ENCODE results near the gene SASH1. TPM values are rescaled to one million over a fixed set of nuclear protein-coding genes. Genes with fewer than 3 reads are reported as not detected.

The SASH1 gene
- total RNA-seq, 5 donors from 2014 or later (not counting 1 experiment from before 2014, with no cell fraction given) = 0.26 to 5.5 (median 0.95) TPM

- CTCF ChIA-PET = interaction anchor here in 1 of 2 donors (0.5 kb wide), 1 partner anchor 362 kb away, joined by 4 read pairs; no protein-coding TSS in a partner anchor
- POLR2A ChIA-PET = no interaction called here
Measured at GRCh38 chr6:148545901-148546300, 203.3 kb downstream of the SASH1 start.

GRCh38 chr6:148547110-148547509 is 204.5 kb downstream of the SASH1 start:
- DNase-seq = no peak
- no peaks in the 10 kb centered on the region for H3K36me3 Mint-ChIP-seq
- CTCF ChIA-PET = no interaction called here
- POLR2A ChIA-PET = no interaction called here
- no peak overlapping the region for H3K4me3 Mint-ChIP-seq
- no peak overlapping the region for H3K27ac Mint-ChIP-seq
- WGBS (ENCODE audit: insufficient coverage) = 100% methylated on average over 1 of the region's 7 CpGs
- H3K4me1 ChIP-seq (ENCODE audit: control insufficient read depth in 1 of 2, extremely low read depth in 1 of 2, insufficient read depth in 2 of 2, low read length in 2 of 2) = peaks cover 0 to 4% of the 10 kb centered on the region in 2 experiments
- no peak overlapping the region for H3K4me3 ChIP-seq (ENCODE audit: control insufficient read depth in 1 of 2, extremely low read depth in 1 of 2, low read length in 1 of 2)
- peaks cover 0 to 17% of the 10 kb centered on the region in 2 experiments for H3K27me3 ChIP-seq (replicated peaks in 1 of 2; ENCODE audit: control insufficient read depth in 2 of 2, extremely low read depth in 1 of 2, insufficient read depth in 2 of 2, low read length in 1 of 2)
- no peak overlapping the region for H3K27ac ChIP-seq (ENCODE audit: low read length)
- H3K9me3 Mint-ChIP-seq = no peaks in the 10 kb centered on the region
- H3K9me3 ChIP-seq = no peaks in the 10 kb centered on the region
- H3K27me3 Mint-ChIP-seq = peaks cover 0 to 6% of the 10 kb centered on the region in 2 donors
- ATAC-seq (replicated peaks in 1 of 4) = no peak
- no peaks in the 10 kb centered on the region for H3K36me3 ChIP-seq (ENCODE audit: control insufficient read depth in 2 of 2, extremely low read depth in 1 of 2, insufficient read depth in 1 of 2, low read length in 1 of 2)
- no peaks in the 10 kb centered on the region for H3K4me1 Mint-ChIP-seq

More at GRCh38 chr6:148545901-148546300, 203.3 kb downstream of the SASH1 start:
- Histone ChIP-seq H3K4me3 (ENCODE audit: control insufficient read depth in 1 of 2, extremely low read depth in 1 of 2, low read length in 1 of 2) (no peak overlapping the region), H3K27me3 (replicated peaks in 1 of 2; ENCODE audit: control insufficient read depth in 2 of 2, extremely low read depth in 1 of 2, insufficient read depth in 2 of 2, low read length in 1 of 2) (peaks cover 0 to 17% of the 10 kb centered on the region in 2 experiments), H3K36me3 (ENCODE audit: control insufficient read depth in 2 of 2, extremely low read depth in 1 of 2, insufficient read depth in 1 of 2, low read length in 1 of 2) (no peaks in the 10 kb centered on the region), H3K27ac (ENCODE audit: low read length) (no peak overlapping the region), H3K9me3 (no peaks in the 10 kb centered on the region), H3K4me1 (ENCODE audit: control insufficient read depth in 1 of 2, extremely low read depth in 1 of 2, insufficient read depth in 2 of 2, low read length in 2 of 2) (no peaks in the 10 kb centered on the region)
- 94% methylated on average over 8 of the region's 14 CpGs for WGBS (ENCODE audit: insufficient coverage)
- Mint-ChIP-seq H3K27me3 (peaks cover 0 to 6% of the 10 kb centered on the region in 2 donors), H3K4me3 (no peak overlapping the region), H3K36me3 (no peaks in the 10 kb centered on the region), H3K4me1 (no peaks in the 10 kb centered on the region), H3K27ac (no peak overlapping the region), H3K9me3 (no peaks in the 10 kb centered on the region)
- ATAC-seq (replicated peaks in 1 of 4) (no peak), DNase-seq (no peak)

GRCh38 chr6:148548065-148548748 is 205.6 kb downstream of the SASH1 start:
- Histone ChIP-seq H3K36me3 (ENCODE audit: control insufficient read depth in 2 of 2, extremely low read depth in 1 of 2, insufficient read depth in 1 of 2, low read length in 1 of 2) (no peaks in the 10 kb centered on the region), H3K27me3 (replicated peaks in 1 of 2; ENCODE audit: control insufficient read depth in 2 of 2, extremely low read depth in 1 of 2, insufficient read depth in 2 of 2, low read length in 1 of 2) (peaks cover 0 to 17% of the 10 kb centered on the region in 2 experiments), H3K27ac (ENCODE audit: low read length) (no peak overlapping the region), H3K4me1 (ENCODE audit: control insufficient read depth in 1 of 2, extremely low read depth in 1 of 2, insufficient read depth in 2 of 2, low read length in 2 of 2) (peaks cover 0 to 4% of the 10 kb centered on the region in 2 experiments), H3K4me3 (ENCODE audit: control insufficient read depth in 1 of 2, extremely low read depth in 1 of 2, low read length in 1 of 2) (no peak overlapping the region), H3K9me3 (no peaks in the 10 kb centered on the region)
- Mint-ChIP-seq H3K27ac (no peak overlapping the region), H3K4me1 (no peaks in the 10 kb centered on the region), H3K36me3 (no peaks in the 10 kb centered on the region), H3K4me3 (no peak overlapping the region), H3K9me3 (no peaks in the 10 kb centered on the region), H3K27me3 (peaks cover 4 to 10% of the 10 kb centered on the region in 2 donors)
- ChIA-PET CTCF (no interaction called here), POLR2A (no interaction called here)
- 86% methylated on average over 21 of the region's 22 CpGs for WGBS (ENCODE audit: insufficient coverage)
- ATAC-seq (replicated peaks in 1 of 4) (no peak), DNase-seq (no peak)

DNA sequence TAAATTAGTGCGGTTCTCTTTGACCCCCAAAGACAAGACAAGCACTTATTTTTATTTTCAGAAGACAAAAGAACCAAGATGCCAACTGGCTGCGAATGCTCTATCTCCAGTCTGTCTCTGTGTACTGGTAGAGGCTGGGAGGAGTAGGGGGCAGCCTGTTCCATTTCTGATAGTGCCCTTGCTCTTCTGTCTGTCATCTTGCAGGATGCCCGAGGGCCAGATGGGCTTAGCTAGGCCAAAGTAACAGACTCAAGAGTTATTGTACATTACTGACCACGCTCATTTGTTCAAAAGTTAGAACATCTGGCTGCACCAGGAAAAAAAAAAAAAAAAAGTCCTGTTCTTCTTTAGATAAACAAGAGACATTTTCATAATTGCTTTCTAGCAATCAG is 206.1 kb downstream of the SASH1 start:
- Mint-ChIP-seq H3K27ac (no peak overlapping the region), H3K27me3 (peaks cover 9 to 16% of the 10 kb centered on the region in 2 donors), H3K4me3 (no peak overlapping the region), H3K36me3 (no peaks in the 10 kb centered on the region), H3K9me3 (no peaks in the 10 kb centered on the region), H3K4me1 (no peaks in the 10 kb centered on the region)
- Histone ChIP-seq H3K27ac (ENCODE audit: low read length) (no peak overlapping the region), H3K36me3 (ENCODE audit: control insufficient read depth in 2 of 2, extremely low read depth in 1 of 2, insufficient read depth in 1 of 2, low read length in 1 of 2) (no peaks in the 10 kb centered on the region), H3K4me3 (ENCODE audit: control insufficient read depth in 1 of 2, extremely low read depth in 1 of 2, low read length in 1 of 2) (no peak overlapping the region), H3K27me3 (replicated peaks in 1 of 2; ENCODE audit: control insufficient read depth in 2 of 2, extremely low read depth in 1 of 2, insufficient read depth in 2 of 2, low read length in 1 of 2) (peaks cover 0 to 15% of the 10 kb centered on the region in 2 experiments), H3K9me3 (no peaks in the 10 kb centered on the region), H3K4me1 (ENCODE audit: control insufficient read depth in 1 of 2, extremely low read depth in 1 of 2, insufficient read depth in 2 of 2, low read length in 2 of 2) (peaks cover 0 to 4% of the 10 kb centered on the region in 2 experiments)
- ChIA-PET CTCF (interaction anchor here (0.6 to 0.9 kb wide), 3 partner anchors 9 to 166 kb away, joined by 3 to 5 read pairs (median 4); no protein-coding TSS in a partner anchor), POLR2A (no interaction called here)
- ATAC-seq (replicated peaks in 1 of 4) (no peak), DNase-seq (no peak)
- 79% methylated on average over 2 of the region's 4 CpGs for WGBS (ENCODE audit: insufficient coverage)

GRCh38 chr6:148550569-148550968 is 207.9 kb downstream of the SASH1 start:
- Mint-ChIP-seq H3K27ac (no peak overlapping the region), H3K4me1 (no peaks in the 10 kb centered on the region), H3K36me3 (no peaks in the 10 kb centered on the region), H3K27me3 (peaks cover 12 to 19% of the 10 kb centered on the region in 2 donors), H3K9me3 (no peaks in the 10 kb centered on the region), H3K4me3 (no peak overlapping the region)
- Histone ChIP-seq H3K27ac (ENCODE audit: low read length) (no peak overlapping the region), H3K4me1 (ENCODE audit: control insufficient read depth in 1 of 2, extremely low read depth in 1 of 2, insufficient read depth in 2 of 2, low read length in 2 of 2) (peaks cover 0 to 4% of the 10 kb centered on the region in 2 experiments), H3K9me3 (no peaks in the 10 kb centered on the region), H3K27me3 (replicated peaks in 1 of 2; ENCODE audit: control insufficient read depth in 2 of 2, extremely low read depth in 1 of 2, insufficient read depth in 2 of 2, low read length in 1 of 2) (peaks cover 0 to 5% of the 10 kb centered on the region in 2 experiments), H3K4me3 (ENCODE audit: control insufficient read depth in 1 of 2, extremely low read depth in 1 of 2, low read length in 1 of 2) (no peak overlapping the region), H3K36me3 (ENCODE audit: control insufficient read depth in 2 of 2, extremely low read depth in 1 of 2, insufficient read depth in 1 of 2, low read length in 1 of 2) (no peaks in the 10 kb centered on the region)
- ChIA-PET POLR2A (interaction anchor here in 1 of 2 donors (0.5 kb wide), 1 partner anchor 110 kb away, joined by 3 read pairs; no protein-coding TSS in a partner anchor), CTCF (no interaction called here)
- ATAC-seq (replicated peaks in 1 of 4) (no peak), DNase-seq (no peak)
- no CpG with 5 or more reads among the region's 7 CpGs for WGBS (ENCODE audit: insufficient coverage)

GRCh38 chr6:148551226-148551625 is 208.6 kb downstream of the SASH1 start:
- Mint-ChIP-seq H3K27me3 (peaks cover 16 to 22% of the 10 kb centered on the region in 2 donors), H3K27ac (no peak overlapping the region), H3K9me3 (no peaks in the 10 kb centered on the region), H3K4me3 (no peak overlapping the region), H3K36me3 (no peaks in the 10 kb centered on the region), H3K4me1 (no peaks in the 10 kb centered on the region)
- Histone ChIP-seq H3K36me3 (ENCODE audit: control insufficient read depth in 2 of 2, extremely low read depth in 1 of 2, insufficient read depth in 1 of 2, low read length in 1 of 2) (no peaks in the 10 kb centered on the region), H3K27ac (ENCODE audit: low read length) (no peak overlapping the region), H3K4me3 (ENCODE audit: control insufficient read depth in 1 of 2, extremely low read depth in 1 of 2, low read length in 1 of 2) (no peak overlapping the region), H3K9me3 (no peaks in the 10 kb centered on the region), H3K27me3 (replicated peaks in 1 of 2; ENCODE audit: control insufficient read depth in 2 of 2, extremely low read depth in 1 of 2, insufficient read depth in 2 of 2, low read length in 1 of 2) (peaks cover 0 to 5% of the 10 kb centered on the region in 2 experiments), H3K4me1 (ENCODE audit: control insufficient read depth in 1 of 2, extremely low read depth in 1 of 2, insufficient read depth in 2 of 2, low read length in 2 of 2) (peaks cover 0 to 4% of the 10 kb centered on the region in 2 experiments)
- ChIA-PET CTCF (no interaction called here), POLR2A (no interaction called here)
- ATAC-seq (replicated peaks in 1 of 4) (no peak), DNase-seq (no peak)
- no CpG with 5 or more reads among the region's 1 CpG for WGBS (ENCODE audit: insufficient coverage)

Measured in T-cell (primary cell).